T-helper 2 cell treated with Interferon-gamma antibody and Interleukin-4, amounts not matched to agents 5 μg/mL and 100 μg/mL, for 36 hours (primary cell): ENCODE measurements around the gene SEMA5A.

Source experiments
- DNase-seq: peaks from one replicate; pipeline ENCODE4 v3.0.0; 2021; ENCODE audit warnings: low spot score
- H3K27ac Mint-ChIP-seq: one replicate; pipeline ENCODE4 v1.8.0; 2021; ENCODE audit warnings: mild to moderate bottlenecking, mixed read lengths
- H3K27me3 Mint-ChIP-seq: one replicate; pipeline ENCODE4 v1.8.0; 2021; ENCODE audit warnings: low read depth, mixed read lengths
- H3K36me3 Mint-ChIP-seq: one replicate; pipeline ENCODE4 v1.8.0; 2021; ENCODE audit warnings: low read depth, mixed read lengths
- H3K4me1 Mint-ChIP-seq: one replicate; pipeline ENCODE4 v1.8.0; 2021; ENCODE audit warnings: low read depth, mixed read lengths
- H3K4me3 Mint-ChIP-seq: one replicate; pipeline ENCODE4 v1.8.0; 2022; ENCODE audit warnings: mild to moderate bottlenecking, moderate library complexity, mixed read lengths
- H3K9me3 Mint-ChIP-seq: one replicate; pipeline ENCODE4 v1.8.0; 2021; ENCODE audit warnings: mixed read lengths

SEMA5A gene

DNA sequence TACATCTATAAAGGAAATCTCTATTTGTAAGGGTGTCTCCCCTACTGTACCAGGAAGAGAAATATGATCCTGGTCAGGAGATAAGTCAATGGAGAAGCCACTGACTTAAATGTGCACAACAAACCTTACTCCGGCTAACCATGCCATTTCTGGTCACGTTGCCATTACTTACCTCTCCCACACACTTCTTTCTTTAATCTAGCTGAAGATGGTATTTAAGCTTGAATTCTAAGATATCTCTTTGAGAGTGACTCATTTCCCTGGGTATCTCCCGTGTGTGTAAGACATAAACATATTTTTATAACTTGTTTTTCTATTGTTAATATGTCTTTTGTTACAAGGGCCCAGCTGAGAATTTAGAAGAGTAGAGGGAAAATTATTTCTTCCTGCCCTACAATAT lies 296.6 kb downstream of the SEMA5A start:
- no peaks in the 10 kb centered on the region for H3K4me1 Mint-ChIP-seq
- DNase-seq = no peak
- no peak overlapping the region for H3K27ac Mint-ChIP-seq
- H3K36me3 Mint-ChIP-seq = no peaks in the 10 kb centered on the region
- no peaks in the 10 kb centered on the region for H3K27me3 Mint-ChIP-seq
- peaks cover 3% of the 10 kb centered on the region for H3K9me3 Mint-ChIP-seq
- H3K4me3 Mint-ChIP-seq = no peak overlapping the region

DNA sequence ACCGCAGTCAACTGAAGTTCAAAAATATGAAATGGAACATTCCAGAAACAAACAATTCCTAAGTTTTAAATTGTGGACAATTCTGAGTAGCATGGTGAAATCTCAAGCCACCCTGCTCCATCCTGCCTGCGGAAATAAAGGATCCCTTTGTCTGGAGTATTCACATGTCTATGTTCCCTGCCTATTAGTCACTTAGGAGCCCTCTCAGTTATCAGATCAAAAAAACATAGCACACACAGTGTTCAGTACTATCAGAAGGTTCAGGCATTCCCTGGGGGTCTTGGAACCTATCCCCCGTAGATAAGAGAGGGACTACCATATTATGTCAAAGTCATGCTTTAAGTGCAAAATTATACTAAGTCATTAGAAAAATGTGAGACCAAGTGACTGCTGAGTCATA lies 300.8 kb downstream of the SEMA5A start:
- DNase-seq = no peak
- H3K4me3 Mint-ChIP-seq = no peak overlapping the region
- H3K9me3 Mint-ChIP-seq = no peaks in the 10 kb centered on the region
- H3K27ac Mint-ChIP-seq = no peak overlapping the region
- no peaks in the 10 kb centered on the region for H3K4me1 Mint-ChIP-seq
- no peaks in the 10 kb centered on the region for H3K36me3 Mint-ChIP-seq
- no peaks in the 10 kb centered on the region for H3K27me3 Mint-ChIP-seq

DNA sequence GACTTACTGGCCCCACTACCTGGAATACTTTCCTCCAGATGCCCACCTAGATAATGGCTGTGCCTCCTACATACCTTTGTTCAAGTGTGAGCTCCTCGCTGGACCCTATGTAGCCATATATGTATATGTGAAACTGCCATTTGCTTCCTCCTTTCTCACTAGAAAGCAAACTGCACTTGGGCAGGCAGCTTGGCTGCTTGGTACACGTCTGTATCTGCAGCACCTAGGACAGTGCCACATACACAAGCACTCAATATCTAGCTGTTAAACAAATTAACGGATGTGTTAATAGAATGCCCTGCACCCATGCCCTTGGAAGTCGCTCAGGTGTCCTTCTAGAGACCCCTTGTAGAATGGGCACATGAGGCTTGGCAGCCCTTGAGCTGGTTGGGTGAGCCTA lies 301.5 kb downstream of the SEMA5A start:
- no peaks in the 10 kb centered on the region for H3K4me1 Mint-ChIP-seq
- no peak for DNase-seq
- H3K9me3 Mint-ChIP-seq = no peaks in the 10 kb centered on the region
- H3K4me3 Mint-ChIP-seq = no peak overlapping the region
- no peaks in the 10 kb centered on the region for H3K36me3 Mint-ChIP-seq
- H3K27me3 Mint-ChIP-seq = no peaks in the 10 kb centered on the region
- H3K27ac Mint-ChIP-seq = no peak overlapping the region

GRCh38 chr5:9241479-9242305 lies 304.2 kb downstream of the SEMA5A start:
- Mint-ChIP-seq H3K4me1 (no peaks in the 10 kb centered on the region), H3K27ac (no peak overlapping the region), H3K27me3 (no peaks in the 10 kb centered on the region), H3K36me3 (no peaks in the 10 kb centered on the region), H3K9me3 (no peaks in the 10 kb centered on the region), H3K4me3 (no peak overlapping the region)
- no peak for DNase-seq

DNA sequence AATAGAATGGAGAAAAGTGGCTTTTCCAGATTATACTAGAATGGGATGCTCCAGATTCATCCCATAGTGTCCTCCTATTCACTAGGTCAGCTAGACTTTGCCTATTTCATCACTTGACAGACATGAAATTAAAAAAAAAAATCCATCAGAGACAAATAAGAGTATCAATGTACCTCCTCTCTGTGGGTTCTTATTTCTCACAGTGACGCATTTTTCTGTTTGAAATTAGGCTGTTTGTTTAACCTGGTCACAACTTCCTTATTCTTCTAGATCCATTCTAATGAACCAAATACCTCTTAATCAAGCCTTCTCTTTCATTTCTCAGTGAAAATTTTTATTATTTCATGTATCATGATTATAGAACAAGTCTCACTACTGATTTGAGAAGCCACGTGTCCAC lies 305.4 kb downstream of the SEMA5A start:
- no peaks in the 10 kb centered on the region for H3K9me3 Mint-ChIP-seq
- H3K36me3 Mint-ChIP-seq = no peaks in the 10 kb centered on the region
- H3K4me3 Mint-ChIP-seq = no peak overlapping the region
- H3K27ac Mint-ChIP-seq = no peak overlapping the region
- H3K4me1 Mint-ChIP-seq = no peaks in the 10 kb centered on the region
- no peak for DNase-seq
- no peaks in the 10 kb centered on the region for H3K27me3 Mint-ChIP-seq

DNA sequence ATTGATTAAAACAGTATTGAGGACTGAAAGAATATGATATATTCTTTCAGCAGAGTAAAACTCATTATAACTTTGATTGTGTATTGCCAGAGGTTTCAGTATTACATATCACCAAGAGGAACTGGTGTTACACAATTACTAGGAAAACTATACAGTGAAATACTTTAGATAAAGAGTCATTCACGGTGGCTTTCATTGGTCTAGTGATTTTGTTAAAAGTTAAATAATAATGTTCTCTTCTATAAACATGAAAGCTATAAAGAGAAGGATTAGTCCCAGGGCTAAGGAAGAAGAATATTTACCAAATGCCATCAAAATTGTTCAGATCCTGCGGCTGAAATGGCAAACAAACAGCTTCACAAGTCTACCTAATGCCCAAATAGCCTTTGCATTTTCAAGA lies 306.2 kb downstream of the SEMA5A start:
- no peaks in the 10 kb centered on the region for H3K9me3 Mint-ChIP-seq
- H3K27ac Mint-ChIP-seq = no peak overlapping the region
- no peaks in the 10 kb centered on the region for H3K4me1 Mint-ChIP-seq
- DNase-seq = no peak
- H3K4me3 Mint-ChIP-seq = no peak overlapping the region
- H3K36me3 Mint-ChIP-seq = no peaks in the 10 kb centered on the region
- H3K27me3 Mint-ChIP-seq = no peaks in the 10 kb centered on the region

DNA sequence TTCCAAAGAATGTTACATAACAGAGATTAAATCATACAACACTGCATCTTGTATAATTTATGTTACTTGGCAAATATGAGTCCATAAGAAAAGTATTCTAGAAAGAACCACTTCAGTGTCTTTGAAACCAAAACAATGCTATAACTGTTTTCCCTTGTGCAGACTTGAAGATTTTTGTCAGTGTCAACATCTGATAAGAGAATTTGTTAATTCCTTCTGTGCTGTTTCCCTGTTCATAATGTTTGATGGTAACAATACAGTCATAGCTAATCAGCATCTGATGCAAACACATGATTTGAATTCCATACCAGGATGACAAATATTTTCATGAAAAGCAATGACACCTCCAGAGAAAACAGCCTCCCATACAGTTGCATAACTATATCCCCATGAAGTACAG lies 306.8 kb downstream of the SEMA5A start:
- Mint-ChIP-seq H3K27me3 (no peaks in the 10 kb centered on the region), H3K36me3 (no peaks in the 10 kb centered on the region)

GRCh38 chr5:9233712-9234111 lies 312.2 kb downstream of the SEMA5A start:
- Mint-ChIP-seq H3K27ac (no peak overlapping the region), H3K4me3 (no peak overlapping the region), H3K36me3 (no peaks in the 10 kb centered on the region), H3K4me1 (no peaks in the 10 kb centered on the region), H3K9me3 (peaks cover 8% of the 10 kb centered on the region), H3K27me3 (no peaks in the 10 kb centered on the region)
- no peak for DNase-seq

More for the DNA sequence above, 306.8 kb downstream of the SEMA5A start:
- Mint-ChIP-seq H3K27ac (no peak overlapping the region), H3K9me3 (no peaks in the 10 kb centered on the region), H3K4me1 (no peaks in the 10 kb centered on the region), H3K4me3 (no peak overlapping the region)
- no peak for DNase-seq

DNA sequence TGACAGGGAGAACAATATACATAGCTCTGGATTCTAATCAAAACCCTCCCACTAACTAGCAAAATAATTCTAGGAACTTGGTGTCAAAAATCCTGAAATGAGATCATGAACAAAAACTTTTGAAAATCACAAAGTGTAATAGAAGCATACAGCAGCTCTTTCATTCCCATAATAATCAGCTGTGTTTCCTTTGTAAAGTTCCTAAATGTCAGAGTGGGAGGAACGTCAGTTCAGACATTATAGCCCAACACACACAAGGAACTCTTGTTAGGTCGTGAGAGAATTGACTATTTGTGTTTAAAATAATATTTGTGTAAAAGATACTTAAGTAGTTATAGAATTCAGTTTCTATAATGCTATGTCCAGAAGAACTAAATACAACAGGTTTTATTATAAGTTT lies 312.8 kb downstream of the SEMA5A start:
- H3K4me1 Mint-ChIP-seq = no peaks in the 10 kb centered on the region
- H3K4me3 Mint-ChIP-seq = no peak overlapping the region
- H3K27me3 Mint-ChIP-seq = no peaks in the 10 kb centered on the region
- H3K9me3 Mint-ChIP-seq = peaks cover 14% of the 10 kb centered on the region
- no peak overlapping the region for H3K27ac Mint-ChIP-seq
- H3K36me3 Mint-ChIP-seq = no peaks in the 10 kb centered on the region
- DNase-seq = no peak

DNA sequence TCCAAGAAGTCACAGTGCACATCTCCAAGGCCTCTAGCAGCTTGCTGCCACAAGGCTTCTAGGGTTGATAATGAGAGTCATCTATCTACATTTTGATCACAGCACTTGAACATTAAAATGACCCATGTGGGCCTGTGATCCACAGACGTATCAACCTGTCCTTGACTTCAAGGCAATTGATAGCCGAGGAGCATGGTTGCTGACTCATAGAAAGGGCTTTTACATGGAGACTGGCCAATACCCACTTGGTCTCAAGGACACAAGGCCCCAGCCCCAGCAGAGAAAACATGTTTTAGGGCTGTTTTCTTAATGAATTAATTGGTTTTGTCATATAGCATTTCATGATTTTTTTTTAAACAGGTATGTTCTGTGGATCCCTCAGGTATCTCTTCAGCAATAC lies 314.0 kb downstream of the SEMA5A start:
- no peaks in the 10 kb centered on the region for H3K4me1 Mint-ChIP-seq
- DNase-seq = no peak
- no peaks in the 10 kb centered on the region for H3K36me3 Mint-ChIP-seq
- H3K27me3 Mint-ChIP-seq = no peaks in the 10 kb centered on the region
- peaks cover 16% of the 10 kb centered on the region for H3K9me3 Mint-ChIP-seq
- no peak overlapping the region for H3K4me3 Mint-ChIP-seq
- H3K27ac Mint-ChIP-seq = no peak overlapping the region

- H3K9me3 Mint-ChIP-seq = peaks cover 16% of the 10 kb centered on the region
- H3K36me3 Mint-ChIP-seq = no peaks in the 10 kb centered on the region
- H3K27ac Mint-ChIP-seq = no peak overlapping the region
- no peak overlapping the region for H3K4me3 Mint-ChIP-seq
- H3K27me3 Mint-ChIP-seq = no peaks in the 10 kb centered on the region
- DNase-seq = no peak
- no peaks in the 10 kb centered on the region for H3K4me1 Mint-ChIP-seq
Observed at GRCh38 chr5:9230355-9230754, 315.5 kb downstream of the SEMA5A start.

- no peaks in the 10 kb centered on the region for H3K4me1 Mint-ChIP-seq
- H3K36me3 Mint-ChIP-seq = no peaks in the 10 kb centered on the region
- H3K27me3 Mint-ChIP-seq = no peaks in the 10 kb centered on the region
- no peak for DNase-seq
- peaks cover 21% of the 10 kb centered on the region for H3K9me3 Mint-ChIP-seq
- no peak overlapping the region for H3K4me3 Mint-ChIP-seq
- no peak overlapping the region for H3K27ac Mint-ChIP-seq
Observed at GRCh38 chr5:9226016-9226536, 319.8 kb downstream of the SEMA5A start.

DNA sequence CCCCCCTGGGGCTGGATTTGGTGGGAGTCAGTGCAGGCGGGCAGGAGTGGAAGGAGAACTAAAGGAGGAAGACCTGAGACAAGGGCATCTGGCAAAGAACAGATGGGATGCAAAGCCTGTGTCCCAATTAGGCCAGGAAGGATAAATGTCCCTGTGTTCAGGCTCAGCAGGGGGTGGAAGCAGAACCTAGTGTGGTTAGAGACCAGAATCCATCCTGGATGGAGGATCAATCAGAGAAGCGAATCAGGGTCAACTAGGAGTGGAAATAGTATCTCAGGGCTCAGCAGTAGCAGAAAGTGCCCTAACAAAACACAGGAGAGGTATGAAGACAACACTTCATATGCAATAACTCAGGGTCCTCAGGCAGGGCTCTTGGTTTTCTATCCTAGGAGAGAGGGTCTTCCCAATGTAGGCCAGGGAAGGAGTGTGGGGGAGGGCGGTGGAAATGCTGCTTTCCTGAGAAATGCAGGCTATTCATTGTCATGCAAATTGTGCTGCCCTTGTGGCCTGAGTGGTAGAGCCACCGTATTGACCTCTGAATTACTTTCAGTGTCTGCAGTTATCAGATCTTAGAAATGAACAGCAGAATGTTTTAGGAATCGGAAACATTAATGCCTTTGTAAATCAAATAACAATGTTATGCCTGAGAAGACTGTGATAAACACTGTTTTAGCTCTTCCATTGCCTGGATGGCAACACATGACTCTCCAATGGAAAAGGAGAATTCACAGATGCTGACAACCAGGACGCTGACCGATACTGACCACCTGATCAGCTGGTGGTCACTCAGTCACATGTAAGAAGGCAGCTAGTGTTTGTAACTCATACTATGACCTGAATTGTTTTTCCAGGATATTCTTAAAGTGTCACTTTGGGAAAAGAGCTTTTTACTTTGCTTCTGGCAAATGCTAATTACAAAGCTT lies 323.6 kb downstream of the SEMA5A start:
- H3K4me3 Mint-ChIP-seq = no peak overlapping the region

DNA sequence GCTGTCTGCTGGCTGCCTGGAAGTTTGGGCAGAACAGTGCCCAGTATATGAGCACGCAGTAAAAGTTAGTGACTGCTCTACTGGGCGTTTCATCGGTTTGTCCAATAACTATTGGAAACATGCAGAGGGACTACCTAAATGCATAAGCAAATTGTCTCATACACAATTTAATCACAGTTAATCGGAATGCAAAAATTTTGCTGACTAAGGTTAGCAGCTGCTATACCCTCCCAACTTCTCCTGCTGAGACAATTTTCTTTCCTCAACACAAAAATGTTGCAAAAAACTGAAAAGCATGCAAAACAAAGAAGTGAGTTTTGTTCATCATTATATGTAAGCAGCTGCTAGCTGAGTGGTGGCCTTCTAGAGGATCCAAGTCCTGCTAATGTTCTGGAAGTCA lies 327.5 kb downstream of the SEMA5A start:
- Mint-ChIP-seq H3K27me3 (no peaks in the 10 kb centered on the region), H3K9me3 (peaks cover 13% of the 10 kb centered on the region), H3K4me3 (no peak overlapping the region), H3K4me1 (no peaks in the 10 kb centered on the region), H3K27ac (no peak overlapping the region), H3K36me3 (no peaks in the 10 kb centered on the region)
- no peak for DNase-seq

More for the DNA sequence above, 323.6 kb downstream of the SEMA5A start:
- H3K4me1 Mint-ChIP-seq = no peaks in the 10 kb centered on the region
- no peaks in the 10 kb centered on the region for H3K27me3 Mint-ChIP-seq
- H3K36me3 Mint-ChIP-seq = no peaks in the 10 kb centered on the region
- peaks cover 13% of the 10 kb centered on the region for H3K9me3 Mint-ChIP-seq
- H3K27ac Mint-ChIP-seq = no peak overlapping the region
- DNase-seq = no peak
